ENCODE measurements around the gene MAST2. TPM values are rescaled to one million over a fixed set of nuclear protein-coding genes. Genes with fewer than 3 reads are reported as not detected.

Gene MAST2
- total RNA-seq, 2 donors from 2014 or later = 44.5 to 52.1 TPM

DNA sequence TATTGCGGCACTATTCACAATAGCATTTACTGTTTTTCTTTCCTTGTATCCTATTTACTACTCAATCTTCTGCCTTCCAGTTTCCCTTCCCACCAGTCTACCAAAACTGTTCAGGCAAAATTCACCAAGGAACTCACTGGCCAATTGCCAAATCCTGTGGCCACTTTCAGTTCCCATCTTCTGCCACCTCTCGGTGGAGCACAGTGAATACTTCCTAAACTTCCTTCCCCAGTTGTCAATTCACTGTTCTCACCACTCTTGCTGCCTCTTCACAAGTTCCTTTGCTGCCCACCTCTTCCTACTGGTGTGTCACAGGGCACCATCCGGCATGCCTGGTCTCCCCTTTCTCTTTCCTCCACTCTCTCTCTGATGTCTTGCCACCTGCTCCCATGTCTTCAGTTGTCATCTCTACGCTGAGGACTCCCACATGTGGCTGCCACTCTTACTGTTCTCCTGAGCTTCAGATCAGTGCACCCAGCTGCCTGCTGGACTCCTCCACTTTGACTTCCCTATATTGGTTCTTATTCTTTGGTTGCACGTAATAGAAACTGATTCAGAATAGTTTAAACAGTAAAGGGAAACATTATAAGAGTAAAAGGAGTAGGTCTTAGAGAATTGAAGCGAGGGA is 214.6 kb downstream of the MAST2 start:
- Histone ChIP-seq H3K27ac (peak overlapping the region in 1 of 2 donors; percentile 71), H3K36me3 (peaks cover 19% of the 10 kb centered on the region)
- TF ChIP-seq CTCF (IDR thresholded peaks at IDR 0.05) = no peak

DNA sequence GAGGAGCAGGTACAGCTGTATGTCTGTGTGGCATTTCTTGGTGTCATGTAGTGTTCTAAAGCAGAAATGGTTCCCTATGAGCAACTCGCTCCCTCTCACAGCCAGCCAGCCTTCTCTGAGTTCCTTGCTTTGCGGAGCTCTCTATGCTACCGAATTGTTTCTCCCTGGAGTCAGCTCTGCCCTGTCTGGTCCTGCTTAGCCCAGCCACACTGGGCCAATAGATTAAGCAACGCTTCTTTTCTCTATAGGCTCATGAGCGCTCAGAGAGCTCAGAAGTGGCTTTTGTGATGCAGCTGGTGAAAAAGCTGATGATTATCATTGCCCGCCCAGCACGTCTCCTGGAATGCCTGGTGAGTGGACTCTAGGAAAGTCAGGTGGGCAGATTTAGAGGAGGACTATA is 215.9 kb downstream of the MAST2 start:
- peaks cover 25% of the 10 kb centered on the region for H3K36me3 ChIP-seq
- no peaks in the 10 kb centered on the region for H3K9me3 ChIP-seq
- peak overlapping the region; percentile 57 to 71 for H3K27ac ChIP-seq
- no peak for TF ChIP-seq CTCF (IDR thresholded peaks at IDR 0.05)
- H3K4me3 ChIP-seq = no peak overlapping the region
- no peaks in the 10 kb centered on the region for H3K27me3 ChIP-seq
- DNase-seq (ENCODE audit: low spot score) = no peak
- peaks cover 0 to 46% of the 10 kb centered on the region in 2 donors for H3K4me1 ChIP-seq

More for the DNA sequence above, 214.6 kb downstream of the MAST2 start:
- DNase-seq (ENCODE audit: low spot score) = no peak
- Histone ChIP-seq H3K9me3 (no peaks in the 10 kb centered on the region), H3K4me1 (peaks cover 0 to 46% of the 10 kb centered on the region in 2 donors), H3K4me3 (no peak overlapping the region), H3K27me3 (no peaks in the 10 kb centered on the region)

- no peaks in the 10 kb centered on the region for H3K9me3 ChIP-seq
- H3K4me3 ChIP-seq = no peak overlapping the region
- DNase-seq (ENCODE audit: low spot score) = no peak
- H3K4me1 ChIP-seq = peaks cover 0 to 46% of the 10 kb centered on the region in 2 donors
- H3K27ac ChIP-seq = peak overlapping the region; percentile 57 to 71
- TF ChIP-seq CTCF (IDR thresholded peaks at IDR 0.05) = no peak
- H3K27me3 ChIP-seq = no peaks in the 10 kb centered on the region
- peaks cover 25% of the 10 kb centered on the region for H3K36me3 ChIP-seq
These were observed 216.6 kb downstream of the MAST2 start for GRCh38 chr1:46020010-46020409.

DNA sequence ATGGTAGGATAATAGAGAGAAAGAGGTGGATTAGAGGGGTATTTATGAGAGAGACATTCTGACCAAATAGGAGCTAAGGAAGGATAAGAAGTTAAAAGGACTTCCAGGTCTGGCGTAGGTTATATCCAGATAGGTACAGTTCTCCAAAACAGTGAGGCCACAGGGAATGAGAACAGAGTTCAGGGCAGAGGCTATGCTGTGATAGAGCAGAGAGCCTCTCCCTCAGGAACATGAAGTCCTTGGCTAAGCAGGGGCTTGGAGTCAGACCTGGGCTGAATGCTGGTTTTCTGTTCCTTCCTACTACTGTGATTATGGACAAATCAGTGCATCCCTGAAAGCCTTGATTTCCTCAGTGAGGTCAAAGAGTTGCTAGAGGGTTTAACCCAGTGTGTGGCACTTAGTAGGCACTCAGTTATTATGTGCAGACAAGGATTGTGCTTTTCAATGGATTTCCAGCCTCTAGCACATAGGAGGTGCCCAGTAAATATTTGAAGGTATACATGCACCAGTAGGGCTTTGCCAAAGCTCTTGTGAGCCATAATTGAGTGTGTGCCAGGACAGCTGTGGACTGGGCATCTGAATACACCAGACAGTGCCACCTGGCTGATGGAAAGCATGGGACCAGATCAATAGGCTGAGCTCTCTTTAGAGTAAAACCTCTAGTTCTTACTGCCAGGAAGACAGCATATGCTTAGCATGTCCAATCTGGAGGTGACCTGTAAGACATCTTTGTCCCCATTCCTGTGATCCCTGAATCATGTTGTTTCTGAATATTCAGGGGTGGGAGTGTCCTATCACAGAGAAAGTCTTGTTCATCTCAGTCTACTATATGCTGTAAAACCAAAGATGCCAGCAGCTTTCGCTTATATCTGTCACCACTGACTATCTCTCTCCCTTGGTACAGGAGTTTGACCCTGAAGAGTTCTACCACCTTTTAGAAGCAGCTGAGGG is 217.9 kb downstream of the MAST2 start:
- no peak for DNase-seq (ENCODE audit: low spot score)
- peaks cover 25% of the 10 kb centered on the region for H3K36me3 ChIP-seq
- peak overlapping the region; percentile 57 to 71 for H3K27ac ChIP-seq
- H3K9me3 ChIP-seq = no peaks in the 10 kb centered on the region
- TF ChIP-seq CTCF (IDR thresholded peaks at IDR 0.05) = peak in 1 of 2 donors; percentile 23
- H3K4me1 ChIP-seq = peaks cover 0 to 46% of the 10 kb centered on the region in 2 donors
- H3K4me3 ChIP-seq = no peak overlapping the region
- no peaks in the 10 kb centered on the region for H3K27me3 ChIP-seq

- TF ChIP-seq CTCF (IDR thresholded peaks at IDR 0.05) = no peak
- Histone ChIP-seq H3K9me3 (no peaks in the 10 kb centered on the region), H3K27ac (peak overlapping the region; percentile 74 to 87), H3K4me1 (peaks cover 0 to 36% of the 10 kb centered on the region in 2 donors), H3K36me3 (peaks cover 55% of the 10 kb centered on the region), H3K4me3 (no peak overlapping the region), H3K27me3 (no peaks in the 10 kb centered on the region)
- DNase-seq (ENCODE audit: low spot score) = no peak
These were observed 223.1 kb downstream of the MAST2 start for GRCh38 chr1:46026531-46026930.

Data from right atrium auricular region (tissue), 2 donors.